Natural killer cell (primary cell): ENCODE results near the gene PROX1. TPM values are rescaled to one million over a fixed set of nuclear protein-coding genes. Genes with fewer than 3 reads are reported as not detected.

ENCODE experiments used
- ATAC-seq, 3 donors: fragments of 150-1000 bp in 2 of 3; fragments of 200-7000 bp in 1 of 3; cut with Tn5 transposase; 1 replicate in 1 of 3; 2 replicates in 2 of 3; pipeline ENCODE4 v1.10.0; 2021; ENCODE audit warnings: mild to moderate bottlenecking in 2 of 3, moderate library complexity in 2 of 3
- DNase-seq, 2 donors: peaks; one replicate each; pipeline versions ENCODE4 v3.0.0 to v3.0.0-alpha.2; 2013 to 2021; ENCODE audit warnings: mixed read lengths in 1 of 2
- H3K27ac ChIP-seq: one replicate; pipeline ENCODE4 v1.5.1; 2013; ENCODE audit warnings: mild to moderate bottlenecking, low read length
- H3K27me3 ChIP-seq: one replicate; pipeline ENCODE4 v1.6.1; 2013; ENCODE audit warnings: low read length; ENCODE audit not compliant: control insufficient read depth, insufficient read depth
- H3K36me3 ChIP-seq: one replicate; pipeline ENCODE4 v1.6.1; 2013; ENCODE audit warnings: low read length; ENCODE audit not compliant: control insufficient read depth, insufficient read depth
- H3K4me1 ChIP-seq: one replicate; pipeline ENCODE4 v1.6.1; 2013; ENCODE audit warnings: low read length; ENCODE audit not compliant: control insufficient read depth, insufficient read depth
- H3K4me3 ChIP-seq: one replicate; pipeline ENCODE4 v1.5.1; 2013; ENCODE audit warnings: low read length
- H3K9me3 ChIP-seq: one replicate; pipeline ENCODE4 v1.6.1; 2013; ENCODE audit warnings: low read length; ENCODE audit not compliant: control insufficient read depth, insufficient read depth
- H3K27ac Mint-ChIP-seq, 2 donors: one replicate each; pipeline ENCODE4 v1.8.0; 2022; ENCODE audit warnings: mild to moderate bottlenecking in 2 of 2, mixed read lengths in 2 of 2, moderate library complexity in 1 of 2
- H3K27me3 Mint-ChIP-seq, 2 donors: one replicate each; pipeline ENCODE4 v1.8.0; 2022; ENCODE audit warnings: low read depth in 2 of 2, mixed read lengths in 2 of 2
- H3K36me3 Mint-ChIP-seq: one replicate; pipeline ENCODE4 v1.8.0; 2022; ENCODE audit warnings: mixed read lengths
- H3K4me1 Mint-ChIP-seq, 2 donors: one replicate each; pipeline ENCODE4 v1.8.0; 2022; ENCODE audit warnings: mixed read lengths in 2 of 2
- H3K4me3 Mint-ChIP-seq: one replicate; pipeline ENCODE4 v1.8.0; 2022; ENCODE audit warnings: mild to moderate bottlenecking, moderate library complexity, mixed read lengths
- H3K9me3 Mint-ChIP-seq, 2 donors: one replicate each; pipeline ENCODE4 v1.8.0; 2022; ENCODE audit warnings: mixed read lengths in 2 of 2
- WGBS: methylation state at CpG from one replicate; pipeline ENCODE4 v1.1.7; 2013; ENCODE audit warnings: missing lambda C conversion rate; ENCODE audit not compliant: insufficient coverage; 5-methylcytosine and 5-hydroxymethylcytosine counted together
- intact Hi-C: fragments of 100-400 bp; cut with micrococcal nuclease; formaldehyde crosslinking; loops from one replicate; pipeline ENCODE4 v1.14.2; 2022
- total RNA-seq, 4 donors: library from RNA; stranded (reverse); fragments of 120-200 nt in 1 of 4; gene quantifications; one replicate each; pipeline versions ENCODE4 v1.2.3 to v1.2.4, GENCODE V29; 2013 to 2022
- TF ChIP-seq, protein P1 (sequence below): fragments of 200-600 bp; IDR thresholded peaks from one replicate; pipeline ENCODE4 v1.8.0; 2022; ENCODE audit warnings: antibody characterized with exemption

The PROX1 gene
- total RNA-seq, 3 donors from 2014 or later (not counting 1 experiment from before 2014, with no cell fraction given) = not detected

DNA sequence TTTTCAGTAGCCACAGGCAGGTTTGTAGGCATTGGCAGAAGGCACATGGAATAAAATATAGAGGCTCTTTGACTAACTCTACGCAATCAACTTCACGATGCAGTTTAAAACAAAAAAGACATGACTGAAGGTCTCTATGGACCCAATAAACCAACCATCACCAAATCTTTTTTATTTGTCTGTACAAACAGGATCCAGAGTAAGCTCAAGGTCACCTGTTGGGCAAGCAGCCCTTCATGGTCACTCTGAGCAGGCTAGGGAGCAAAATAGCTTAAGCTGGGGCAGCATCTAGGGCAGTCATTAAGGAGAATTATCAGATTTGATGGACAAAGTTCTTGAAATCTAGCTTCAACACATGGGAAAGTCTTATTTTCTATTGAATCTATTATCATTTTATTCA, 26.8 kb upstream of the PROX1 start:
- Mint-ChIP-seq H3K4me3 (no peak overlapping the region), H3K27me3 (no peaks in the 10 kb centered on the region), H3K4me1 (no peaks in the 10 kb centered on the region), H3K36me3 (no peaks in the 10 kb centered on the region), H3K9me3 (peaks cover 0 to 2% of the 10 kb centered on the region in 2 donors), H3K27ac (no peak overlapping the region)
- no peak overlapping the region for H3K4me3 ChIP-seq
- TF ChIP-seq, protein P1, sequence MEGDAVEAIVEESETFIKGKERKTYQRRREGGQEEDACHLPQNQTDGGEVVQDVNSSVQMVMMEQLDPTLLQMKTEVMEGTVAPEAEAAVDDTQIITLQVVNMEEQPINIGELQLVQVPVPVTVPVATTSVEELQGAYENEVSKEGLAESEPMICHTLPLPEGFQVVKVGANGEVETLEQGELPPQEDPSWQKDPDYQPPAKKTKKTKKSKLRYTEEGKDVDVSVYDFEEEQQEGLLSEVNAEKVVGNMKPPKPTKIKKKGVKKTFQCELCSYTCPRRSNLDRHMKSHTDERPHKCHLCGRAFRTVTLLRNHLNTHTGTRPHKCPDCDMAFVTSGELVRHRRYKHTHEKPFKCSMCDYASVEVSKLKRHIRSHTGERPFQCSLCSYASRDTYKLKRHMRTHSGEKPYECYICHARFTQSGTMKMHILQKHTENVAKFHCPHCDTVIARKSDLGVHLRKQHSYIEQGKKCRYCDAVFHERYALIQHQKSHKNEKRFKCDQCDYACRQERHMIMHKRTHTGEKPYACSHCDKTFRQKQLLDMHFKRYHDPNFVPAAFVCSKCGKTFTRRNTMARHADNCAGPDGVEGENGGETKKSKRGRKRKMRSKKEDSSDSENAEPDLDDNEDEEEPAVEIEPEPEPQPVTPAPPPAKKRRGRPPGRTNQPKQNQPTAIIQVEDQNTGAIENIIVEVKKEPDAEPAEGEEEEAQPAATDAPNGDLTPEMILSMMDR = no peak
- no peak overlapping the region for H3K27ac ChIP-seq
- H3K27me3 ChIP-seq = no peaks in the 10 kb centered on the region
- intact Hi-C loops = no loop called here
- 94% methylated on average over 2 of the region's 2 CpGs for WGBS
- DNase-seq (no peak), ATAC-seq (no peak)
- no peaks in the 10 kb centered on the region for H3K36me3 ChIP-seq
- H3K9me3 ChIP-seq = no peaks in the 10 kb centered on the region
- no peaks in the 10 kb centered on the region for H3K4me1 ChIP-seq

DNA sequence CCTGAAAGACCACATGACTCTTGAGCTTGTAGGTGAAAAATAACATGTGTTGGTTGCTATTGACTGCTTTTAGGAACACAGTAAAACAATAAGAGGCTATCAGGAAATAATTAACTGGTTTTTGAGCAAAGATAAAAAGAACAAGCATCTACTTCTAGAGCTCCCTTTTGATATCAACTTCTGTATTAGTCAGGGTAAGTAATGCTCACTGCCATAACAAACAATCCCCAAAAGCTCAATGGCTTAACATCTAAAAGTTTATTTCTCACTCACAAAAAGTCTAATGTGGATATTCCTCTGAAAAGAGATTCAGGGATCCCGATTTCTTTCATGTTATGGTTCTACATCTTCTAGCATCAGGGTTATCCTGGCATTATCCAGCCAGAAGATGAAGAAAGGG, 25.3 kb upstream of the PROX1 start:
- TF ChIP-seq, protein P1 = no peak
- Mint-ChIP-seq H3K4me1 (no peaks in the 10 kb centered on the region), H3K9me3 (peaks cover 0 to 2% of the 10 kb centered on the region in 2 donors), H3K36me3 (no peaks in the 10 kb centered on the region), H3K27ac (no peak overlapping the region), H3K4me3 (no peak overlapping the region), H3K27me3 (peaks cover 0 to 2% of the 10 kb centered on the region in 2 donors)
- H3K27me3 ChIP-seq = no peaks in the 10 kb centered on the region
- H3K9me3 ChIP-seq = no peaks in the 10 kb centered on the region
- no peak overlapping the region for H3K27ac ChIP-seq
- no peak for ATAC-seq
- intact Hi-C loops = no loop called here
- no peak overlapping the region for H3K4me3 ChIP-seq
- no CpG with 5 or more reads among the region's 1 CpG for WGBS
- no peak for DNase-seq
- no peaks in the 10 kb centered on the region for H3K36me3 ChIP-seq
- no peaks in the 10 kb centered on the region for H3K4me1 ChIP-seq

DNA sequence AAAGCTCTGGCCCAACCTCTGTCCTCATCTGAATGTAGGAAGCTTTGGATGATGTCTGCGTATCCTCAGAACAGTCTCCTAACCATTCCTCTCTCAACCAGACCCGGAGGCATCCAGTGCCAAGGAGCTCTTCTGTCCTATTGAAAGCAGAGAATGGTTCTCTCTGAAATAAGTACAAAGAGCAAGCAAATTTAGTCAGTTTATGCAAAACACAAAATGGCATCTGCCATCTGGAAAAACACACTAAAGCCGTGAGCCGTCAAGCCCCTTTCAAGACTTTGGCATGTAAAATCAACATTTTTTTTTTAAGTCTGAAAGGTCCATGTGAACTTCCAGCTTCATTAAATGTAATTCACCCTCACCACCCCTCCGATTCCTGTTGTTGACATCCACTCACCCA, 21.7 kb upstream of the PROX1 start:
- 99% methylated on average over 4 of the region's 5 CpGs for WGBS
- Mint-ChIP-seq H3K27me3 (peaks cover 0 to 10% of the 10 kb centered on the region in 2 donors), H3K27ac (no peak overlapping the region), H3K4me3 (no peak overlapping the region), H3K9me3 (peaks cover 0 to 2% of the 10 kb centered on the region in 2 donors), H3K36me3 (no peaks in the 10 kb centered on the region), H3K4me1 (no peaks in the 10 kb centered on the region)
- no peak overlapping the region for H3K4me3 ChIP-seq
- H3K4me1 ChIP-seq = no peaks in the 10 kb centered on the region
- H3K27ac ChIP-seq = no peak overlapping the region
- TF ChIP-seq, protein P1 = no peak
- peaks cover 2% of the 10 kb centered on the region for H3K27me3 ChIP-seq
- H3K9me3 ChIP-seq = no peaks in the 10 kb centered on the region
- DNase-seq (no peak), ATAC-seq (no peak)
- intact Hi-C loops = no loop called here
- no peaks in the 10 kb centered on the region for H3K36me3 ChIP-seq

DNA sequence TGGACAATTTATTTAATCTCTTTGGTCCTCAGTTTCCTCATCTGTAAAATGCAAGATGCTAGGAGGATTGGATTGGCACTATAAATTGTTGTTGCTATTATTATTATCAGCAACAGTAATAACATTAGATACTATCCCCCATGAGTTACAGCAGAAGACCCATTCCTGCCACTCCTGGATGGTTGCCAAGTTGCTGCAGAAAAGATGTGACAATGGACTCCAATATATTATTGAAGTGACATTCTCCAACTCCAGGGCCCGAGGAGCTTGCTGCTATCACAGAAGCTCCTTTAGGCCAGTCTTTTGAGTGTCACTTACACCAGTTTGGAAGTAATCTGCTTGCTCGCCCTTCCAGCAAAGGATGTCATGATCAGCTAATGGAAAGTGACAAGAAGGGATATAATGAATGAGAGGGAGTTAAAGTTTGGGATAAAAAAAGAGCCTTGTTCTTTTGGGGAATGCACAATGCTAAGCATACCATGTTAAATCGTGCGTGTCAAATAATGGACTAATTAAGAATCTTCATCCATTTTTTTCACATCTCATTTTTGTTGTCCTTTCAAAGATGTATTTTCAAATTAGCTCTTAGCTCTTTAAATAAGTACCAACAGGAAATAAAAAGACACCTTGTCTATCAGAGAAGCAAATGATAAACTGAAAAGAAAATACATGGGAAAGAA, 19.5 kb upstream of the PROX1 start:
- no peak overlapping the region for H3K4me3 ChIP-seq
- intact Hi-C loops = no loop called here
- Mint-ChIP-seq H3K4me3 (no peak overlapping the region), H3K9me3 (peaks cover 0 to 2% of the 10 kb centered on the region in 2 donors), H3K36me3 (no peaks in the 10 kb centered on the region), H3K27me3 (peaks cover 0 to 10% of the 10 kb centered on the region in 2 donors), H3K4me1 (no peaks in the 10 kb centered on the region), H3K27ac (no peak overlapping the region)
- WGBS = 81% methylated on average over 4 of the region's 4 CpGs
- TF ChIP-seq, protein P1 = no peak
- DNase-seq (no peak), ATAC-seq (no peak)
- H3K36me3 ChIP-seq = no peaks in the 10 kb centered on the region
- peaks cover 2% of the 10 kb centered on the region for H3K27me3 ChIP-seq
- H3K4me1 ChIP-seq = no peaks in the 10 kb centered on the region
- H3K9me3 ChIP-seq = no peaks in the 10 kb centered on the region
- no peak overlapping the region for H3K27ac ChIP-seq
